ENCODE results near the gene PPP1R12B.
"Not testable (repeated sequence)": the region's sequence is repeated elsewhere in the genome, so short reads cannot be mapped to it uniquely, and the experiment has no call there.

PPP1R12B gene

DNA sequence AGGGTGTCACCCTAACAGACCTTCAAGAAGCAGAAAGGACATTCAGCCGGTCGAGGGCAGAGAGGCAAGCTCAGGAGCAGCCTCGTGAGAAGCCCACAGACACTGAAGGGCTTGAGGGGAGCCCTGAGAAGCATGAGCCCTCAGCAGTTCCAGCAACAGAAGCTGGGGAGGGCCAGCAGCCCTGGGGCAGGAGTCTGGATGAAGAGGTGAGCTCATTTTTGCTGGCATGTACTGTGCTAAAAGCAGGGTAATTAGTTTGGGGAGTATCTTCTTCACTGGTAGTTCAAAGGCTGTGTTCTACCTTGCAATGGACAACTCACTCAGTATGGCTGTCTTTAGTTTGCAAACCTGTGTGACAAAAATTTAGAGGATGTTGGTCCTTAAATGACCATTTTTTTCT is 144.6 kb downstream of the PPP1R12B start:
- DNase-seq: not testable (repeated sequence)

GRCh38 chr1:202498542-202498941 is 150.0 kb downstream of the PPP1R12B start:
- no peak for DNase-seq

DNA sequence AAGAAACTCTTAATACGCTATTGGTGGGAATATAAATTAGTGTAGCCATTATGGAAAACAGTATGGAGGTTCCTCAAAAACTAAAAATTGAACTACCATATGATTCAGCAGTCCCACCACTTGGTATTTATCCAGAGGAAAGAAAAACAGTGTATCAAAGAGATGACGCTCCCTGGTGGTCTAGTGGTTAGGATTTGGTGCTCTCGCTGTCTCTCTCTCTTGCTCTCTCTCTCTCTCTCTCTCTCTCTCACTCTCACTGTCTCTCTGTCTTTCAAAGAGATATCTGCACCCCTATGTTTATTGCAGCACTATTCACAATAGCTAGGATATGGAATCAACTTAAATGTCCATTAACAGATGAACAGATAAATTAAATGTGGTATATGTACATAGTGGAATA is 151.5 kb downstream of the PPP1R12B start:
- not testable (repeated sequence) for DNase-seq

DNA sequence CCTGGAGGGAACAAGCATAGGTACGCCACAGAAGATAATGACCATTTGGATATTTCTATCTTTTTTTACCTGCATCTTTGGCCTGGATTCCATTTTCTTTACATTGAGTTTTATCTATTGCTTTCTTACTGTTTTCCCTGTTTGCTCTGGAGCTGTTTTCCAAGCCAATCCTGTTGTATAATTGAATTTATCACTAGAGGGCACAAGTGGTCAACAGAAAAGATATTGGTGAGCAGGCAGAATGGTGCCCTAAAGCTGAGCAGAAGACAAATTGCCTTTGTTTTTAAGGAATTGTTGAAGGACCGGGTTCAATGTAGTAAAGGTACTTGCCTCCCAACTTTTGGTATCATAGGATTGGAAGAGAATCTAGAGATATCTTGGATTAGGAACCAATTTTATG is 152.8 kb downstream of the PPP1R12B start:
- DNase-seq: peak; percentile 46

GRCh38 chr1:202505356-202505755 is 156.9 kb downstream of the PPP1R12B start:
- DNase-seq: no peak

GRCh38 chr1:202505880-202506575 is 157.5 kb downstream of the PPP1R12B start:
- not testable (repeated sequence) for DNase-seq

GRCh38 chr1:202508863-202509262 is 160.4 kb downstream of the PPP1R12B start:
- not testable (repeated sequence) for DNase-seq

GRCh38 chr1:202513875-202514274 is 165.4 kb downstream of the PPP1R12B start:
- DNase-seq: not testable (repeated sequence)

GRCh38 chr1:202516434-202516877 is 168.0 kb downstream of the PPP1R12B start:
- no peak for DNase-seq

GRCh38 chr1:202517146-202517545 is 168.6 kb downstream of the PPP1R12B start:
- DNase-seq: not testable (repeated sequence)

- not testable (repeated sequence) for DNase-seq
Observed at GRCh38 chr1:202518180-202518579, 169.7 kb downstream of the PPP1R12B start.

GRCh38 chr1:202518905-202519304 is 170.4 kb downstream of the PPP1R12B start:
- DNase-seq: not testable (repeated sequence)

GRCh38 chr1:202520129-202520856 is 171.8 kb downstream of the PPP1R12B start:
- not testable (repeated sequence) for DNase-seq

DNA sequence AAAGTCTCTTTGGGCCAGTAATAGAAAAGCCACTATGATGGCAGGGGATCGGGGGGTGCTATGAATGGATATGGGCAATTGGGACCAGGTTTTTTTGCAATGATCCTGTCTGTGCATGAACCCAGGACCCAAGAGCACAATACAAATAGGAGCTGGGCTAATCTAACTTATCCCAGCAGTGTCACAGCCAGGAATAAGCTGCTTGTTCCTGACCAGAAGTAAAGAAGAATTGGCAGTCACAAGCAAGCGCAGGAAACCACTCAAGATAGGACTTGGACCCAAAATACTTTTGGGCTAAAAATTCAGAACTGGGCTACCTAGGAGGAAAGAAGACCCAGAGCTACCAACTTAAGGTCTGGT is 172.3 kb downstream of the PPP1R12B start:
- DNase-seq: not testable (repeated sequence)

DNA sequence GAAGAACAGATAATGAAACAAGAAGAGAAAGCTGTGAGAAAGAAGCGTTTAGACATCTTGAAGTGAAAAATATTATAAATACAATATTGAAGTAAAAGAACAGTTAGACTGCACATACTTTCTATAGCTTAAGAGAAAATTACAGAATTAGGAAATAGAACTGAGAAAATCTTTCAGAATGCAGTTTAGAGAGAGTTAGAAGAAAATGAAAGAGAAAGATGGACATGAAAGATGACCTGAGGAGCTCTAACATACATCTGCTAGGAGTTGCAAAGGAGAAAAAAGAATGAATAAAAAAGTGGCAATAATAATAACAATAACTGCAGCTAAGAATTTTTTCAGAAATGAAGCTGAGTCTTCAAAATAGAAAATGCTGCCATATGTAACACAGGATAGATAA is 173.0 kb downstream of the PPP1R12B start:
- not testable (repeated sequence) for DNase-seq

GRCh38 chr1:202521886-202522285 is 173.4 kb downstream of the PPP1R12B start:
- DNase-seq: no peak

- not testable (repeated sequence) for DNase-seq
Observed at GRCh38 chr1:202526056-202526455, 177.6 kb downstream of the PPP1R12B start.

- DNase-seq: not testable (repeated sequence)
Observed at GRCh38 chr1:202528096-202528722, 179.7 kb downstream of the PPP1R12B start.

DNA sequence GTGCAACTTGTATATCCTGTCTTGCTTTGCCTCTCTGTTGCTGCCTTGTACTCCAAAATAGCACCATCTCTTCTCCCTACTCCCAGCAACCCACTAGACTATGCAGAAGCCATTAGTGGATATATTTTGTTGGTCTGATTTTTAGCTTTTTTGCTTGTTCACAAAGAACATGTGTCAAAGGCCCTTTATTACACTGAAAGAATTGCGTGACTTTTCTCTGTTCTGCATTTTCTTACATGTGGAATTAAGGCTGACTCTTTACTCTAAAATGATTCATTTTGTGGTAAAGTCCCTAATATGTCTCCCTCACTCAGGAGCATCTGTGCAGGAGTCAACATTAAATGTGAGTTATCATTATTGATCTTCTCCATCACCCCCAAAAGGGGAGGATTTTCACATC is 182.2 kb downstream of the PPP1R12B start:
- not testable (repeated sequence) for DNase-seq

GRCh38 chr1:202531472-202531811 is 182.9 kb downstream of the PPP1R12B start:
- DNase-seq: no peak

DNA sequence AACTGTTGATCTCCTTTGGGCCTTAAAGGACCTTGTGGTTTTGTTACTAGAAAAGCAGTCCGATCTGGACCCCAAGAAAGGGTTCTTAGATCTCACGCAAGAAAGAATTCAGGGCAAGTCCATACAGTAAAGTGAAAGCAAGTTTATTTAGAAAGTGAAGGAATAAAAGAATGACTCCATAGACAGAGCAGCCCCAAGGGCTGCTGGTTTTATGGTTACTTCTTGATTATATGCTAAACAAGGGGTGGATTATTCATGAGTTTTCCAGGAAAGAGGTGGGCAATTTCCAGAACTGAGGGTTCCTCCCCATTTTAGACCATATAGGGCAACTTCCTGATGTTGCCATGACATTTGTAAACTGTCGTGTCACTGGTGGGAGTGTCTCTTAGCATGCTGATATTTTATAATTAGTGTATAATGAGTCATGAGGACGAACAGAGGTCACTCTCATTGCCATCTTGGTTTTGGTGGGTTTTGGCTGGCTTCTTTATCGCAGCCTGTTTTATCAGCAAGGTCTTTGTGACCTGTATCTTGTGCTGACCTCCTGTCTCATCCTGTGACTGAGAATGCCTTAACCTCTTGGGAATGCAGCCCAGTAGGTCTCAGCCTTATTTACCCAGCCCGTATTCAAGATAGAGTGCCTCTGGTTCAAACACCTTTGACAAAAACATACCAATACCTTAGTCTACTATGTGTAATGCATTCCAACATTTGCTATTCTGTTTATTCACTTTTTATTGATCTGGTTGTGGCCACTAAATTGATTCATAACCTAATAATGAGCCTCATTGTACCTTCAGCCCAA is 183.5 kb downstream of the PPP1R12B start:
- DNase-seq: not testable (repeated sequence)

- DNase-seq: not testable (repeated sequence)
Observed at GRCh38 chr1:202539166-202539574, 190.7 kb downstream of the PPP1R12B start.

DNA sequence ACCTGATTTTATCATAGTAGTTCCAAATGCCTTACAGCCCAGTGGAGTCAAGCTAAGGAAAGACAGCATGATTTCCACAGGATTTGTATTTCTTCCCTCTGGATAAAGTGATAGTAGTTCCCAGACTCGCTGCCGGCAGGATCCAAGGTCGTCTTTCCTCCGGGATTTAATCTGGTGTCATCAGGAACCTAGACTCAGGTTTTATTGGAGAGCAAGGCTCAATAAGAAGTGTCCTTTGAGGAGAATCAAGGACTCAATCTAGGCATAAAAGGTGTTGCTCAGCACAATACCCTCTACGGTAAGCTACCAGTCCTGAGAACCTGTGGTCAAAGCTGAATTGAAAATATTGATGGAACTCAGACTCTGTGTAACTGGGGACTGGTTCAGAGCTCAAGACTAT is 191.1 kb downstream of the PPP1R12B start:
- DNase-seq: not testable (repeated sequence)
